Testis (tissue), 2 donors: ENCODE measurements around the gene FOXJ3.

Source experiments
- POLR2A ChIP-seq: fragments of 450-650 bp; IDR thresholded peaks from one replicate; pipeline ENCODE4 v1.6.1; 2017; ENCODE audit warnings: antibody characterized with exemption, mild to moderate bottlenecking, moderate library complexity
- TF ChIP-seq, protein P1 (sequence below), 3 experiments: fragments of 450-650 bp in 2 of 3; fragments of 200-600 bp in 1 of 3; sonication (generic) in 1 of 3; IDR thresholded peaks; one replicate each; pipeline ENCODE4 v1.5.1; 2016 to 2019; ENCODE audit warnings: antibody characterized with exemption in 3 of 3, mild to moderate bottlenecking in 2 of 3, moderate library complexity in 1 of 3

DNA sequence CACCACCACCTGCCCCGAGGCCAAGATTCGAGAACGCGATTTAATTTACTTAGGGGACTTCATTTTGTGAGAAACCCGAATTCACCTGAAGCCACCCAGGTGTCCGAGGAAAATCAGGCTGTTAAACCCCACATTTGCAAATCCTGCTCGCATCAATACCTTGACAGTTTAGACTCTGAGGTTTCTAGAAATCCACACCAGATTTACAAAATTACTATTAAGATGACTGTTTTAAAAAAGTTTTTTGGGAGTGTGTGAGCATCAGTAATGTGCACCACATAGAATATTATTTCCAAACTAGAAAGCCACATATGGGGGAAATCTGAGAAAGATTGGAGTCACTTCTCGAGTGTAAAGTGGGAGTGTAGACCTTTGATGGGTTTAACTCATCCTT, 46.2 kb upstream of the FOXJ3 start:
- TF ChIP-seq, protein P1, sequence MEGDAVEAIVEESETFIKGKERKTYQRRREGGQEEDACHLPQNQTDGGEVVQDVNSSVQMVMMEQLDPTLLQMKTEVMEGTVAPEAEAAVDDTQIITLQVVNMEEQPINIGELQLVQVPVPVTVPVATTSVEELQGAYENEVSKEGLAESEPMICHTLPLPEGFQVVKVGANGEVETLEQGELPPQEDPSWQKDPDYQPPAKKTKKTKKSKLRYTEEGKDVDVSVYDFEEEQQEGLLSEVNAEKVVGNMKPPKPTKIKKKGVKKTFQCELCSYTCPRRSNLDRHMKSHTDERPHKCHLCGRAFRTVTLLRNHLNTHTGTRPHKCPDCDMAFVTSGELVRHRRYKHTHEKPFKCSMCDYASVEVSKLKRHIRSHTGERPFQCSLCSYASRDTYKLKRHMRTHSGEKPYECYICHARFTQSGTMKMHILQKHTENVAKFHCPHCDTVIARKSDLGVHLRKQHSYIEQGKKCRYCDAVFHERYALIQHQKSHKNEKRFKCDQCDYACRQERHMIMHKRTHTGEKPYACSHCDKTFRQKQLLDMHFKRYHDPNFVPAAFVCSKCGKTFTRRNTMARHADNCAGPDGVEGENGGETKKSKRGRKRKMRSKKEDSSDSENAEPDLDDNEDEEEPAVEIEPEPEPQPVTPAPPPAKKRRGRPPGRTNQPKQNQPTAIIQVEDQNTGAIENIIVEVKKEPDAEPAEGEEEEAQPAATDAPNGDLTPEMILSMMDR (IDR thresholded peaks at IDR 0.05), result no peak
- no peak for TF ChIP-seq POLR2A
